Suppressor macrophage (primary cell): Measurements from ENCODE around the gene IFIT1B.
"Not testable (repeated sequence)": the region's sequence is repeated elsewhere in the genome, so short reads cannot be mapped to it uniquely, and the experiment has no call there.

Source experiments
- DNase-seq, 4 experiments: peaks; one replicate each; pipeline ENCODE4 v3.0.0-alpha.2; 2020 to 2022

Gene IFIT1B

DNA sequence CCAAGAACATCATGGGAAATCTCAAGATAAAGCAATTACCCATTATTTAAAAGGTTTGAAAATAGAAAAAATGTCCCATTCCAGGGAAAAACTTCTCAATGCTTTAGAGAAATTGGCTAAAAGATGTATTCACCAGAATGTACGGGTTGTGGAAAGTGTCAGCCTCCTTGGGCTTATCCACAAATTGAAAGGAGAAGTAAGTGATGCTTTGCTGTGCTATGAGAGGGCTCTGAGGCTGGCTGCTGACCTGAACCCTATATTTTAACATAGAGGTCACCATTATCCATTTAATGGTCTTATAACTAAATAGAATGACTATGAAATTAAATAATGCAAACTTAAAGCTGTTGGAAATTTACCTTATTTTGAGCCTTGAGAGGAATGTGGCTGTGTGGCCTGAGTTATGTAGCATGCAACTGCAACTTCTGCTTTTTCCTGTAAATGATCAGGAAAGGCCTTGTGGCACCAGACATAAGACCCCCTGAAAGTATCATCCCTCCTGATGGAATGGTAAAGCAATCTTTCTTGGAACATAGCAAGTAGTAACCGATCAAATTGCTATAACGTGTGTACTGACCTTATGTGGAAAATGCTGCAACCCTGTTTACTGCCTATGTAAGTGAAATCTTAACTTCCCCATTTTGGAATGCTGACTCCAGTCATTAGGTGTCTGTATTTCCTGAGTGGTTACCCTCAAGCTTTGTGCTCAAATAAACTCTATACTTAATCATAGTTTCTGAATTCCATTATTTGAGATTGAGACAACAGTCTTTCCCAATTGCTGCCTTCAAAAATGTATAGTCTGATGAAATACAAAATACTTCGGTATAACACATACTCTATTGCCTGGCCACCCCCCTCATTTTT is 6.9 kb downstream of the IFIT1B start:
- DNase-seq, result peak; percentile 65 to 94 (median 78)

DNA sequence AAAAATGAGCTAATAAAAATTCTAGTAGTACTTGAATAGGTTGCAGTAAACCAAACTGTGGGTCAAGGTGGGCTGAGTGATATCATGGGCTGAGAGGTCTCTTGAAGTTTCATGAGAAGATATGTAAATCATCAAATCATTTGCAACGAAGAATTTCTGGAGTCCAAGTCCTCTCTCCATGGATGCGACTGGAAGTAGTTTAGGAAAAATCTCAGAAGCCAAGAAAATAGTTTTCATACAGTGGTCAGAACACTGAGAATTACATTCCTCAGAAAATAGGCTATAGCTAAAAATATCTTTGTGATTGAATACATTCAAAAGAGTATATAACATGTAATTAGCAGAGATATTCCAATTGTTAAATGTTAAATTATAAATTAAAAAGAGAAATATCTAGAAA is 10.9 kb downstream of the IFIT1B start:
- no peak for DNase-seq

DNA sequence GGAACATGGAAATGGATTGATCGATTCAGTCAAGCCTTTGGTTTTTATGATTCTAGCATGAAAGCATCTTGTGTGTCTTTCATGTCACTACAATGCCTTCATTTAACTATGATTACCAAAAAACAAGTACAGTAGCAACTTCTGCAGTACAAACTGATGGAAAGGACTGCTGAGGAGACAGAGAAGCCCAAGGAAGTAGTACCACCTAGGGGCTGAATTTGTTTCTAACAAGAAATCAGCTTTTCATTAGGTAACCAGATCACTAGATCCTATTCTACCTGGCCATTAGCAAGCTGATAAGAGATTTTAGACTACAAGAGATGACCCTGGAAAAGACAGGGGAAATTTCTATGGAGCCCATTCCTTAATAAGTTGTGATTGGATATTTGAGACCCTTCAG is 11.4 kb downstream of the IFIT1B start:
- DNase-seq, result peak in 3 of 4 experiments; percentile 27 to 34 (median 28)

DNA sequence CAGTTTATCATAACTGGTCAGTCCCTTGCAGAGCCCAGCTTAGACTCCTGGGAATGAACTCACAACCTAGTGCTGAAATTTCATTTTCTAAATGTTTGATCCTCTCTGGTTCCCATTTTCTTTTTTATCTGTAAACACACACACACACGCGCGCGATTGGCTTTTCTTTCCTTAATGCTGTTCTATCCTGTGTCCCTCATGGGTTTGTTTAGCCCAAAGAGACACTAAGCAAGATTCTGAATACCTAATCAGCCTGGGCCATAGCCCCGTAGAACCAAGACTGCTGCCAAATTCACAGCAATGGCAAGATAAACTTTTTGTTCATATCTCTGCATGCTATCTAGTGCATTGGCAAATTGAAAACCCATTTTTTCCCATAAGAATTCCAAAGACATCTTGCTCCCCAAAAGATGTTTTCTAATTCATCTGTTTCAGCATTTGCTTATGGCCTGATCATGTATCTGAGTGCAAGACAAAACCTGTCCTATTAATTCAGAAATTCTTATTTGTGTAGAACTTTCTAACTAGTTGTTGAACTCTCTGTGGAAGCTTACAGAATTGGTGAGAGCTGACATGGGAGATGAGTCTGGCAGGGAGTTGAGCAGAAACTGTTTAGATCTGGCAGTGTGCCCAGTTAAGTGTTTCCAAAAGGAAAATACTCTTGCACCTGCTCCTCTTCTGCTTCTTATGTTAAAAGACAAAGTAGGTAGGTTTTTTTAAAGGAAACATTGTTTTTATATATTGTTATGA is 12.8 kb downstream of the IFIT1B start:
- DNase-seq, result no peak

DNA sequence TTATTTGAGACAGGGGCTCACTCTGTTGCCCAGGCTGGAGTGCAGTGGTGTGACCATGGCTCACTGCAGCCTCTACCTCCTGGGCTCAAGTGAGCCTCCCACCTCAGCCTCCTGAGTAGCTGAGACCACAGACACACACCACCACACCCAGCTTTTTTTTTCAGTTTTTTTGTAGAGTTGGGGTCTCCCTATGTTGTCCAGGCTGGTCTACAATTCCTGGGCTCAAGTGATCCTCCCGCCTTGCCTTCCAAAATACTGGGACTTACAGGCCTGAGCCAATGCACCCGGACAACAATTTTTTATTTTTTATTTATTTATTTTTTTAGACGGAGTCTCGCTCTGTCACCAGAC is 13.3 kb downstream of the IFIT1B start:
- not testable (repeated sequence) for DNase-seq

DNA sequence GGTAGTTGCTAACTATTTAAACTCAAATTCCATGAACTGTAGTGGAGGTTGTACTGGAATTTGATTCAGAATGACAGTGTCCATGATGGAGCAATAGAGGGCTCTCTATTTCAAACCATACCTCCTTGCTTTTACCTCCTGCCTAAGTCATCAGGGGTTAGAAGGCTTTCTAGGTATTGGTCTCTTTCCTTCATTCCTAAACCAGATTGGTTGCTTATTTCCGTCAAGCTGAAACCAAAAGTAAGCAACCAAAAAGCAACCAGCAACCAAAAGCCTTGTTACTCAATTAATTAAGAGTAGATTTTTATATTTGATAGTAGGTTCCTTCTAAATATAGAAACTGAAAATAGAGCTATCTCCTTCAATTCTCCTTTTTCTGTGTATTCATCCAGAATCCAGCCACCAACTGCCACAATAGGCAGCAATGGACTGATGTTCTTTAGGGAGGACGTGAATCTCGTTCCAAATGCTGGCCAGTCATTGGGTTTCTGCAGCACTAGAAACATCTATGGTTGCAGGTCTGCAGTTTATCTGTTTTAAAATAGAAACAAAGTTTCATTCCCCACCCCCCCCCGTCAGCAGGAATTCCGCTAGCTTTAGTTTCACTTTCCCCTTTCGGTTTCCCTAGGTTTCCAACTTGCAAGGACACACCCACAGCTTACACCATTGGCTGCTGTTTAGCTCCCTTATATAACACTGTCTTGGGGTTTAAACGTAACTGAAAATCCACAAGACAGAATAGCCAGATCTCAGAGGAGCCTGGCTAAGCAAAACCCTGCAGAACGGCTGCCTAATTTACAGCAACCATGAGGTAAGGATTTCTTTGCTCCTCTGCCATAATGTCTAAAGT is 14.3 kb downstream of the IFIT1B start, which contains the start of gene IFIT1:
Gene IFIT1 (plus strand): TSS at position 717 of the 850 bp plus-strand sequence. CDS start 90 bp downstream, at position 807.
- peak; percentile 63 to 92 (median 74) for DNase-seq

DNA sequence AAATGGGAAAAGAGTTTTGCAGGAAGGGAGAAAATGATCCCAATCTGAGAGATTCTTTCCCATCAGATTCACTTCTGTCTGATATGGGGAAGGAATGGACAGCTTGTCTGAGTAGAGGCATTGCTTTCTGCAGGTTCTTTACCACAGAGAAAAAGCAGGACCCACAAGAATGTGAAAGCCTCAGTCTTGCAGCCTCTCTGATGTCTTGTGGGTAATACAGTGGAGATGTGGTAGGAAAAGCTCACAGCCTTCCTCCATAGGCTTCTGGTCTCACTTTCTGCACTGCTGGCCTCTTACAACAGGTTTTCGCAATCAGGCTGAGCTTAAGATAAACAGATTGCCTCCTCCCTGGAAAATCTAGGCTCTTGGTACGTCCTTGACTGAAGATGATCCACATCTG is 15.1 kb downstream of the IFIT1B start:
- peak; percentile 17 to 51 (median 34) for DNase-seq

DNA sequence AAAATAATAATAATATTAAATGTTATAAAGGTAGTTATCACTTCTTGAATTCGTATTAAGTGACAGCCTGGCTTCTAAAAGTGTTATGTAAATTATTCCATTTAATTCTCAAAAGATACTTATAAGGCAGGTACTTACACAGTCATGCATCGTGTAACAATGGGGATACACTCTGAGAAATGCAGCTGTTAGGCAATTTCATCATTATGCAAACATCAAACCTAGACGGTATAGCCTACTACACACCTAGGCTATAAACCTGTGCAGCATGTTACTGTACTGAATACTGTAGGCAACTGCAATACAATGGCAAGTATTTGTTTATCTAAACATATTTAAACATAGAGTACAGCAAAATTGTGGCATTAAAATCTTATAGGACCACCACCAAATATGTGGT is 16.0 kb downstream of the IFIT1B start:
- no peak for DNase-seq

DNA sequence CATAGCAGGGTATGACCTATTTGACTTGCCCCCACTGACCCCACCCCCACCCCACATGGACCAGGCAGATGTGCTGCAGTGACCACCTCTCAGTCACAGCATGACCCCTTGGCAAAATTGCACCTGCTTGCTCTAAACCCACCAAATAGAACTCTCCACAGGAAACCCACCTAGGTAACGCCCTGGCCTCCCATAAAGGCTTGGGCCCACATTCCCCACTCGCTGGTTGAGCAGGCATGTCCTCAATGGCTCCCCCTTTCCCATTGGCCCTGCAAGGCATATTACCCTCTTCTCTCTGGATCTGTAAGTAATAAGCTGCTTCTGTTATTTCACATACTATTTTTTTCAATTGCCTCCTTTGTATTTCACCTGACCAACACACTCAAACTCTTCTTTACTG is 17.3 kb downstream of the IFIT1B start:
- no peak for DNase-seq

DNA sequence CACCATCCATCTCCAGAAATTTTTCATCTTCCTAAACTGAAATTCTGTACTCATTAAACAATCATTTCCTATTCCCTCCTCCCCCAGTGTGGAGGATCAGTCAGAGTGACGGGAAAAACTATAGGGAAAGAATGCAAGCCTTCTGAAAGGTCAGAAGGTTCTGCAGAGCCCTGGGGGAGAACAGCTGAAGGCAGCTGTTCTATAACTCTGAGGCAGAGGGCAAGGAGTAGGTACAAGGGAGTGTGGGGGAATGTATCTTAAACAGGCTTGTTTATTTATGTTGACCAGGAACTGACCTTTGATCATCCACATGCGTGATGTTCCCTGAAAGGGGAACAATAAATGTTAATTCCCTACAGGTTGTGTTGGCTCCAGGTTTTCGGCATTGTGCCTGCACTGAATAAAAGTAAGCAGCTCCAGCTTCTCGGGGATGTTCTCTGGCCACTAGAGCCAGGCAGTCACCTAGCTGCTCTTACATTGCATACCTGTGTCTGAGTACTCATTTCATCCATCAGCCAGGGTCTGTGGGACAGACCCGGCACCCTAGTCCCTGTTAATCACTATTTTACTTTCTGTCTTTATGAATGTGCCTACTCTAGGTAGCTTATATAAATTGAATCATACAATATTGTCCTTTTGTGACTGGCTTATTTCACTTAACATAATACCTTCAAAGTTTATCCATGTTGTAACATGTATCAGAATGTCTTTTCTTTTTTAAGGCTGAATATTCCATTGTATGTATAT is 20.3 kb downstream of the IFIT1B start:
- DNase-seq, result no peak

DNA sequence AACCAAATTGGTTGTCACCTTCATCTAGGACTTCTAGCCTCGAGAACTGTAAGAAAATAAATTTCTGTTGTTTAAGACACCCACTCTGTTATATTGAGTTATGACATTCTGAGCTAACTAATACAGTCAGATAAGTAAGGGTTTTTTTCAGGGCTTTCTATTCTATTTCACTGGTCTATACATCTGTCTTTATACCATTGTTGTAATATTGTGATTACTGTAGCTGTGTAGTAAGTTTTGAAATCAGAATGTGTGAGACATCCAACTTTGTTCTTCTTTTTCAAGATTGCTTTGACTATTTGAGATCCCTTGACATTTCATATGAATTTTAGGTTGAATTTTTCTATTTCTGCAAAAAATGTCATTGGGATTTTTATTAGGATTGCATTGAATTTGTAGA is 22.1 kb downstream of the IFIT1B start:
- DNase-seq, result peak in 1 of 4 experiments; percentile 67

DNA sequence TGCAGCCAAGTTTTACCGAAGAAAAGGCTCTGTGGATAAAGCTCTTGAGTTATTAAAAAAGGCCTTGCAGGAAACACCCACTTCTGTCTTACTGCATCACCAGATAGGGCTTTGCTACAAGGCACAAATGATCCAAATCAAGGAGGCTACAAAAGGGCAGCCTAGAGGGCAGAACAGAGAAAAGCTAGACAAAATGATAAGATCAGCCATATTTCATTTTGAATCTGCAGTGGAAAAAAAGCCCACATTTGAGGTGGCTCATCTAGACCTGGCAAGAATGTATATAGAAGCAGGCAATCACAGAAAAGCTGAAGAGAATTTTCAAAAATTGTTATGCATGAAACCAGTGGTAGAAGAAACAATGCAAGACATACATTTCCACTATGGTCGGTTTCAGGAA is 25.2 kb downstream of the IFIT1B start:
- no peak for DNase-seq

DNA sequence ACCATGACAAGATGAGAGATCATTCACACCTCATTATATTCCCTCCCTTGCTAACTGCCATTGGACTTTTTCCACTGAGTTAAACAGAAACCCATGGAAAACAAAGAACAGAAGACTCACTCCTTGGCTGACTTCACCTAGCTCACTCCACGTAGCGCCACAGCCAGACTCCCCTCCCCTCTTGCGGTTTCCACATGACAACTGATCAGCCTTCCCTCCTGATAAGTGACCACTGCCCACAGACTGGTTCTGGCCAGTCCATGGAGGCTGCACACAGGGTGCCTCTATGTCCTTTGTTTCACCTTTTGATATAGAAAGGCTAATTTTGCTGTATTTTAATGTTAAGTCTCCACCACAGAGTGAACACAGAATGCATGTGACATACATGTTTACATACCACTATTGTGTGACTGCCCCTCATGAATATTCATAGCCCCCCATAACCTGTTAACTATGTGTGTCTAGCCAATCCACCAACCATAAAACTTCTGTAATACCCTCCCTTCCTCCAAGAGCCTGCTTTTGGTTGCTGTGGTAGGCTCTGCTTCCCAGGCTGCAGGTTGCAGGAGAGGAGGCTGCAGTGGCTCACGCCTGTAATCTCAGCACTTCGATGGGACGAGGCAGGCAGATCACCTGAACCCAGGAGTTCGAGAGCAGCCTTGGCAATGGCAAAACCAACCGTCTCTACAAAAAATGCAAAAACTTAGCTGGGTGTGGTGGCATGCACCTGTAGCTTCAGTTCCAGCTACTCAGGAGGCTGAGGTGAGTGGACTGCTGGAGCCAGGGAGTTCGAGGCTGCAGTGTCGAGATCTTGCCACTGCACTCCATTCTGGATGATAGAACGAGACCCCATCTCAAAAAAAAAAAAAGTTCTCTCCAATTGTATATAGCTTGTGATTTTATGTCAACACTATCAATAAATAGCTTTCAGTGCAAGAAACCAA is 26.5 kb downstream of the IFIT1B start:
- DNase-seq, result no peak

DNA sequence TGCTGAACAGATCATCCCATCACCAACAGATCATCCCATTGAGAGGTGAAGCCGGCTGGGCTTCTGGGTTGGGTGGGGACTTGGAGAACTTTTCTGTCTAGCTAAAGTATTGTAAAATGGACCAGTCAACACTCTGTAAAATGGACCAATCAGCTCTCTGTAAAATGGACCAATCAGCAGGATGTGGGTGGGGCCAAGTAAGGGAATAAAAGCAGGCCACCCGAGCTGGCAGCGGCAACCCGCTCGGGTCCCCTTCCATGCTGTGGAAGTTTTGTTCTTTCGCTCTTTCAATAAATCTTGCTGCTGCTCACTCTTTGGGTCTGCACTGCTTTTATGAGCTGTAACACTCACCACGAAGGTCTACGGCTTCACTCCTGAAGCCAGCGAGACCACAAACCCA is 28.3 kb downstream of the IFIT1B start:
- DNase-seq, result not testable (repeated sequence)

DNA sequence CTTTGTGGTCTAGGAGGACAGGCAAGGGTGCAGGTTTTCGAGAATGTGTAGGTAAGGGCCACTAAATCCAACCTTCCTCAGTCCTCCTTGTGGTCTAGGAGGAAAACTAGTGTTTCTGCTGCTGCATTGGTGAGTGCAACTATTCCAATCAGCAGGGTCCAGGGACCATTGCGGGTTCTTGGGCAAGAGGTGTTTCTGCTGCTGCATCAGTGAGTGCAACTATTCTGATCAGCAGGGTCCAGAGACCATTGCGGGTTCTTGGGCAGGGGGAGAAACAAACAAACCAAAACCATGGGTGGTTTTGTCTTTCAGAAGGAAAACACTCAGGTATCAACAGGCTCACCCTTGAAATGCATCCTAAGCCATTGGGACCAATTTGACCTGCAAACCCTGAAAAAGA is 29.9 kb downstream of the IFIT1B start:
- not testable (repeated sequence) for DNase-seq

DNA sequence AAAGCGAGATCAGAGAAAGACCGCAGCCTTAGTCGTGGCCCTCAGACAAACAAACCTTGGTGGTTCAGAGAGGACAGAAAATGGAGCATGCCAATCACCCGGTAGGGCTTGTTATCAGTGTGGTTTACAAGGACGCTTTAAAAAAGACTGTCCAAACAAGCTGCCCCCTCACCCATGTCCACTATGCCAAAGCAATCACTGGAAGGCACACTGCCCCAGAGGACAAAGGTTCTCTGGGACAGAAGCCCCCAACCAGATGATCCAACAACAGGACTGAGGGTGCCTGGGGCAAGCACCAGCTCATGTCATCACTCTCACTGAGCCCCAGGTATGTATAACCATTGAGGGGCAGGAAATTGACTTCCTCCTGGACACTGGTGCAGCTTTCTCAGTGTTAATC is 31.4 kb downstream of the IFIT1B start:
- not testable (repeated sequence) for DNase-seq

DNA sequence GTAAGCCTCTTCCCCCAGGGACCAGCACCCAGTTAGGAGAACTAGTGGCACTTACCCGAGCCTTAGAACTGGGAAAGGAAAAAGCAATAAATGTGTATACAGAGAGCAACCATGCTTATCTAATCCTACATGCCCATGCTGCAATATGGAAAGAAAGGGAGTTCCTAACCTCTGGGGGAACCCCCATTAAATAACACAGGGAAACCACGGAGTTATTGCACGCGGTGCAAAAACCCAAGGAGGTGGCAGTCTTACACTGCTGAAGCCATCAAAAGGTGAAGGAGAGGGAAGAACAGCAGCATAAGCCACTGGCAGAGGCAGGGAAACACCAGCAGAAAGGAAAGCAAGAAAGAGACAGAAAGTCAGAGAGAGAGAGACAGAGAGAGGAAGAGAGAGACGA is 32.7 kb downstream of the IFIT1B start:
- DNase-seq, result peak in 1 of 4 experiments; percentile 15

DNA sequence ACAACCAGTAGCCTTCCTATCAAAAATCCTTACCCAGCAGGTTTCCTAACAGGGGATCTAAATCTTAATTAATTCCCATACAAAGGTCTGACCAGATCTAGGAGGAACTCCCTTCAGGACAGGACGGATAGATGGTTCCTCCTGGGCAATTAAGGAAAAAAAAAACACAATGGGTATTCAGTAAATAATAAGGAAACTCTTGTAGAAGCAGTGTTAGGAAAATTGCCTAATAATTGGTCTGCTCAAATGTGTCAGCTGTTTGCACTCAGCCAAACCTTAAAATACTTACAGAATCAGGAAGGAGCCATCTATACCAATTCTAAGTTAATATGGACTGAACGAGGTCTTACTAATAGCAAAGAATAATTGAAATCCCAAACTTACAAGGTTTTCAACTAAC is 33.3 kb downstream of the IFIT1B start:
- peak in 3 of 4 experiments; percentile 24 to 55 (median 55) for DNase-seq

DNA sequence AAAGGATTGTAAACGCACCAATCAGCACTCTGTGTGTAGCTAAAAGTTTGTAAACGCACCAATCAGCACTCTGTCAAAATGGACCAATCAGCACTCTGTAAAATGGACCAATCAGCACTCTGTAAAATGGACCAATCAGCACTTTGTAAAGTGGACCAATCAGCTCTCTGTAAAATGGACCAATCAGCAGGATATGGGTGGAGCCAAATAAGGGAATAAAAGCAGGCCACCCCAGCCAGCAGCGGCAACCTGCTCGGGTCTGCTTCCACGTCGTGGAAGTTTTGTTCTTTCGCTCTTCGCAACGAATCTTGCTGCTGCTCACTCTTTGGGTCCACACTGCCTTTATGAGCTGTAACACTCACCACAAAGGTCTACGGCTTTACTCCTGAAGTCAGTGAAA is 34.4 kb downstream of the IFIT1B start:
- DNase-seq, result not testable (repeated sequence)

DNA sequence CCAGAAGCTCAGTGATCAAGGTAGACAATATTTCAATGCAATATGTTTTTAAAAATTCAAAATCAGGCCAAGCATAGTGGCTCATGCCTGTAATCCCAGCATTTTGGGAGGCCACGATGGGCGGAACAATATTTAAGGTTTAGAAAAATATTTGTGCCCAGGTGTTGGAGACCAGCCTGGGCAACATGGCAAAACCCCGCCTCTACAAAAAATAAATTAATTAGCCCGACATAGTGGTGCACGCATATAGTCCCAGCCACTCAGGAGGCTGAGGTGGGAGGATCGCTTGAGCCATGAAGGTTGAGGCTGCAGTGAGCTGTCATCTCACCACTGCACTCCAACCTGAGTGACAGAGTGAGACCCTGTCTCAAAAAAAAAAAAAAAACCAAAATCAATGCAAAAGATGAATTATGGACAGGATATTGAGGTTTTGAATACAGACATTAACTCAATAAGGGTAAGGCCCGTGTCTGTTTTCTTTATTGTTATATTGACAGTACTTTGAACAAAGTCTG is 35.6 kb downstream of the IFIT1B start:
- no peak for DNase-seq
